Fibroblast of skin of back (primary cell): ENCODE data around the gene EEF1A2.

Source experiments
- DNase-seq: peaks from one replicate; pipeline ENCODE4 v3.0.0-alpha.2; 2013

Gene EEF1A2

GRCh38 chr20:63447320-63447719 lies 51.6 kb downstream of the EEF1A2 start:
- DNase-seq: no peak

GRCh38 chr20:63446216-63447024 lies 52.5 kb downstream of the EEF1A2 start:
- no peak for DNase-seq

- DNase-seq: no peak
Measured at GRCh38 chr20:63445075-63445734, 53.7 kb downstream of the EEF1A2 start.

- DNase-seq: no peak
Measured at GRCh38 chr20:63444548-63444947, 54.3 kb downstream of the EEF1A2 start.

GRCh38 chr20:63443606-63444395 lies 55.1 kb downstream of the EEF1A2 start:
- no peak for DNase-seq

GRCh38 chr20:63442100-63442493 lies 56.8 kb downstream of the EEF1A2 start:
- DNase-seq: peak; percentile 32

GRCh38 chr20:63441136-63442099 lies 57.5 kb downstream of the EEF1A2 start:
- no peak for DNase-seq

GRCh38 chr20:63440366-63440955 lies 58.4 kb downstream of the EEF1A2 start:
- no peak for DNase-seq

- no peak for DNase-seq
Measured at GRCh38 chr20:63439866-63440265, 59.0 kb downstream of the EEF1A2 start.

GRCh38 chr20:63438121-63438520 lies 60.8 kb downstream of the EEF1A2 start:
- DNase-seq: no peak
